HG03342 (cell line): ENCODE measurements around the gene EIF2B5.

Source experiments
- ATAC-seq: cut with Tn5 transposase; IDR thresholded peaks from one replicate; pipeline ENCODE4 v1.9.1; 2021; ENCODE audit warnings: mild to moderate bottlenecking, moderate library complexity; ENCODE audit not compliant: unreplicated experiment

The EIF2B5 gene

GRCh38 chr3:184192889-184193288, 57.7 kb downstream of the EIF2B5 start:
- ATAC-seq: no peak

- ATAC-seq: no peak
These were observed 58.9 kb downstream of the EIF2B5 start for GRCh38 chr3:184193991-184194539.
